GM12864 (cell line): ENCODE measurements around the gene USP10.
"Not testable (repeated sequence)": the region's sequence is repeated elsewhere in the genome, so short reads cannot be mapped to it uniquely, and the experiment has no call there.

Source experiments
- DNase-seq: peaks from one replicate; pipeline ENCODE4 v3.0.0-alpha.2; 2011; ENCODE audit warnings: low read depth
- H3K4me3 ChIP-seq: 2 replicates; pipeline ENCODE4 v1.5.1; 2011; ENCODE audit warnings: mild to moderate bottlenecking, low read depth, low read length, control low read depth
- CTCF ChIP-seq: IDR thresholded peaks from 2 replicates; pipeline ENCODE4 v1.5.1; 2011; ENCODE audit warnings: low read depth, mild to moderate bottlenecking, moderate library complexity, low read length, control low read depth, inconsistent platforms; ENCODE audit errors: missing control alignments

Gene USP10

GRCh38 chr16:84726079-84726668, 26.4 kb downstream of the USP10 start:
- peak; percentile 92 for TF ChIP-seq CTCF
- peak overlapping the region; percentile 45 for H3K4me3 ChIP-seq

GRCh38 chr16:84726669-84727467, 27.1 kb downstream of the USP10 start:
- H3K4me3 ChIP-seq = peak overlapping the region; percentile 45; the same call in 1 of the 2 replicates
- no peak for TF ChIP-seq CTCF
- no peak for DNase-seq

More at GRCh38 chr16:84726079-84726668, 26.4 kb downstream of the USP10 start:
- DNase-seq = peak; percentile 36

DNA sequence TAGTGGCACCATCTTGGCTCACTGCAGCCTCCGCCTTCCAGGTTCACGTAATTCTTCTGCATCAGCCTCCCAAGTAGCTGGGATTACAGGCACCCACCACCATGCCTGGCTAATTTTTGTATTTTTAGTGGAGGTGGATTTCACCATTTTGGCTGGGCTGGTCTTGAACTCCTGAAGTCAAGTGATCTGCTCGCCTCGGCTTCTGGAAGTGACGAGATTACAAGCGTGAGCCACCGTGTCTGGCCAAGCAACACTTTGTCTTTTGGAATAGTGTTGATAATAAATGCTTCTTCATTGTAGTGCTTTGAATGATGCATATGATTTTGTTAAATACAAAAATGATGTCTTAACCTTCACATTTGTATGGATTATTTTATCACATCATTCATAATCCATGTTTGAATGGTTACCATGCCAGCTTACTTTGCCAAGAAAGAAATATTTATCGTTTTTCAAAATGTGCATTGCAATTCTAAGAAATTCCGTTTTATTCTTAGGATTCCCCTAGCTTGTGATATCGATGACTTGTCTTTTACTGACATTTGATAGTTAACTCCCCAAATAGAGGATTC, 29.1 kb downstream of the USP10 start:
- no peak overlapping the region for H3K4me3 ChIP-seq
- TF ChIP-seq CTCF = no peak
- no peak for DNase-seq

DNA sequence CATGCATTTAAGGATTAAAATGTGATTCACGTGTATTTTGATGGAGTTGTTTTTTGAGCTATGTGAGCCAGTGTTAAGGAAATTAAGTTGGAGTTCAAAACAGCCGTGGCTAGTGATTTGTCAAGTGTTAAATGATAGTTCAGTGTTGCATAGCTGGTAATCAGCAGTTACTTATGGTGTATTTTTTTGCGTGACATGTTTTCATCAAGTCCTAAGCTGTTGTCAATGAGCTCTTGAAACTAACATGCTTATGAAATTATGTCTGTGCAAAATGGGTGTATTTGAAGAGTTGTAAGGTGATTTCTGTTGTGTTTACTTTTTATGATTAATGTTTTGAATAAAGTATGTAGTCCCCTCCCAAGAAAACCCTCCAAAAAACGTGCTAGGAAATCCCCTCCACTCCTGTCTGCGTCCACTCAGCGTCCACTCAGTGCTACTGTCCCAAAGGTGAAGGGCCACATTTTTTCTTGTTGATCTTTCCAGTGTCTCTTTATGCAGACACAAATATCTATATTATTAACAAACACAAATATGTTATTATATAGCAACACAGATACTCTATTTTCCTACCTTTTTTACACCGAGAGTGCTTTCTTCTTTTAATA, 30.0 kb downstream of the USP10 start:
- no peak for DNase-seq
- TF ChIP-seq CTCF = no peak
- peak overlapping the region; percentile 36; the same call in 1 of the 2 replicates for H3K4me3 ChIP-seq

DNA sequence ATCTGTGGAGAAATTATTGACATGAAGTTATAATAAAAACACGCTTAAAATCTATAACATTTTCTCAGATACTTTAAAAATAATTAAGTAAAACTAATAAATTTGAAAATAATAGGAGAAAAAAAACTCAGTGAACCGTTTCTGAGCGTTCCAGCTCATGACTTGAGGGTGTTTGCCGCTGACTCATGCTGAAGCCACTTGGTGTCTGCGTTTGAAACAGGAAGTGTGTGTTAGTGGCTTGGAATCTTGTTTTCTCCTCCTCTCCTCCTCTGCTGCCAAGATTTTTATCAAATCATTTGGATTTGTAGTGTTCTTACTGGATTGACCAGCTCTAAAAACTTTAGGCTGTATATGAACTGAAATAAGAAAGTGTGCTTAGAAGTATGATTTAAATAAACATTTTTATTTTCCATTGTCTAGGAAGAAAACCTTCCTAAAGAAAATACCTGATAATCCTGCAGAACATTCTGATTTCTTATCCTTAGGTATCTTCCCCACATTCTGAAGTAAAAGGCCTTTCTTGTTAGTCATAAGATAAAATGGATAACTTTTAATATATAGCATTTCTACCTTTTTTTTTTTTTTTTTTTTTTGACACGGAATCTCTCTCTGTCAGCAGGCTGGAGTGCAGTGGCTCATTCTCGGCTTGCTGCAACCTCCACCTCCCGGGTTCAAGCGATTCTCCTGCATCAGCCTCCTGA, 30.8 kb downstream of the USP10 start:
- H3K4me3 ChIP-seq = no peak overlapping the region; the same call in 1 of the 2 replicates
- peak; percentile 49 for DNase-seq
- no peak for TF ChIP-seq CTCF

- not testable (repeated sequence) for DNase-seq, H3K4me3 ChIP-seq
Observed at GRCh38 chr16:84732332-84732673, 32.5 kb downstream of the USP10 start.
